HL-60 (cell line): ENCODE results near the gene FOXP4.

Experiments used
- DNase-seq, 2 experiments: peaks; one replicate each; pipeline ENCODE4 v3.0.0-alpha.2; 2010 to 2020; ENCODE audit warnings: low read depth in 1 of 2, low spot score in 1 of 2
- H3K27ac ChIP-seq: fragments of 250-450 bp; sonication (Bioruptor Pico); replicated peaks from 2 replicates; pipeline ENCODE4 v1.5.1; 2020; ENCODE audit warnings: mild to moderate bottlenecking, moderate library complexity
- H3K27me3 ChIP-seq: fragments of 250-450 bp; sonication (Bioruptor Pico); 2 replicates; pipeline ENCODE4 v1.5.1; 2021; ENCODE audit warnings: mild to moderate bottlenecking, moderate library complexity; ENCODE audit not compliant: insufficient read depth, poor library complexity, severe bottlenecking
- H3K4me3 ChIP-seq: replicated peaks from 2 replicates; pipeline ENCODE4 v1.5.1; 2011; ENCODE audit warnings: mild to moderate bottlenecking, control low read depth, low read length; ENCODE audit not compliant: insufficient read depth
- GABPA ChIP-seq: IDR thresholded peaks from 2 replicates; pipeline ENCODE4 v1.6.1; 2012; ENCODE audit warnings: low read depth
- POLR2AphosphoS5 ChIP-seq: IDR thresholded peaks from 2 replicates; pipeline ENCODE4 v1.6.1; 2012; ENCODE audit warnings: low read depth
- SPI1 ChIP-seq: IDR thresholded peaks from 2 replicates; pipeline ENCODE4 v1.6.1; 2012; ENCODE audit warnings: low read depth, mild to moderate bottlenecking, borderline replicate concordance
- TF ChIP-seq, protein P1 (sequence below): IDR thresholded peaks from one replicate; pipeline ENCODE4 v1.5.1; 2011; ENCODE audit warnings: low read length, control low read depth, inconsistent platforms; ENCODE audit not compliant: insufficient read depth
- TF ChIP-seq, protein P2 (sequence below): IDR thresholded peaks from 2 replicates; pipeline ENCODE4 v1.6.1; 2012; ENCODE audit warnings: low read depth; ENCODE audit not compliant: insufficient replicate concordance

The FOXP4 gene

DNA sequence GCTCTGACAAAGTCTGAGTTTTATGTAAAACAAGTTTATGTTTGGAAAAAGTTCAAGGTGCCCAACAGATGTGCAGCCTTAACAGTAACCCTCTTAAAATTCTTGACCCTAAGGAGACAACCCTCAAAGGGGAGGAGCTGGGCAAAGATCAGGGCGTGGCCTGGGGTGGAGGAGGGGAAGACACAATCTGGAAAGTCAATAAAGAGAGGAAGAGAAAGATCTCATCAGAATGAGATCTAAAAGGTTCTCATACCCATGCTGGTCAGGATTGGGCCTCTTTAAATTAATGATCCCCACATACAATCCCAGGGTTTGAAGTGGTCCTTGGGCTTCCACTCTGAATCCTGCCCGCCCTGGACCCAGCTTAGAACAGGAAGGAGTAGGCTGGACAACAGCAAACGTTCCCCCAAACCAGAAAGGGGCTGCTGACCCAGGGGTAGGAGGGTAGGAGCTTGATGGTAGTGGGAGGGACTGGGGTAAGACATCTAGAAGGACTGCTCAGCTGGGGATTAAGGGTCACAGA is 33.0 kb downstream of the FOXP4 start:
- no peaks in the 10 kb centered on the region for H3K27me3 ChIP-seq
- no peak overlapping the region for H3K27ac ChIP-seq
- TF ChIP-seq, protein P1, sequence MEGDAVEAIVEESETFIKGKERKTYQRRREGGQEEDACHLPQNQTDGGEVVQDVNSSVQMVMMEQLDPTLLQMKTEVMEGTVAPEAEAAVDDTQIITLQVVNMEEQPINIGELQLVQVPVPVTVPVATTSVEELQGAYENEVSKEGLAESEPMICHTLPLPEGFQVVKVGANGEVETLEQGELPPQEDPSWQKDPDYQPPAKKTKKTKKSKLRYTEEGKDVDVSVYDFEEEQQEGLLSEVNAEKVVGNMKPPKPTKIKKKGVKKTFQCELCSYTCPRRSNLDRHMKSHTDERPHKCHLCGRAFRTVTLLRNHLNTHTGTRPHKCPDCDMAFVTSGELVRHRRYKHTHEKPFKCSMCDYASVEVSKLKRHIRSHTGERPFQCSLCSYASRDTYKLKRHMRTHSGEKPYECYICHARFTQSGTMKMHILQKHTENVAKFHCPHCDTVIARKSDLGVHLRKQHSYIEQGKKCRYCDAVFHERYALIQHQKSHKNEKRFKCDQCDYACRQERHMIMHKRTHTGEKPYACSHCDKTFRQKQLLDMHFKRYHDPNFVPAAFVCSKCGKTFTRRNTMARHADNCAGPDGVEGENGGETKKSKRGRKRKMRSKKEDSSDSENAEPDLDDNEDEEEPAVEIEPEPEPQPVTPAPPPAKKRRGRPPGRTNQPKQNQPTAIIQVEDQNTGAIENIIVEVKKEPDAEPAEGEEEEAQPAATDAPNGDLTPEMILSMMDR = no peak
- no peak for TF ChIP-seq POLR2AphosphoS5
- TF ChIP-seq GABPA = no peak
- no peak for TF ChIP-seq SPI1
- TF ChIP-seq, protein P2, sequence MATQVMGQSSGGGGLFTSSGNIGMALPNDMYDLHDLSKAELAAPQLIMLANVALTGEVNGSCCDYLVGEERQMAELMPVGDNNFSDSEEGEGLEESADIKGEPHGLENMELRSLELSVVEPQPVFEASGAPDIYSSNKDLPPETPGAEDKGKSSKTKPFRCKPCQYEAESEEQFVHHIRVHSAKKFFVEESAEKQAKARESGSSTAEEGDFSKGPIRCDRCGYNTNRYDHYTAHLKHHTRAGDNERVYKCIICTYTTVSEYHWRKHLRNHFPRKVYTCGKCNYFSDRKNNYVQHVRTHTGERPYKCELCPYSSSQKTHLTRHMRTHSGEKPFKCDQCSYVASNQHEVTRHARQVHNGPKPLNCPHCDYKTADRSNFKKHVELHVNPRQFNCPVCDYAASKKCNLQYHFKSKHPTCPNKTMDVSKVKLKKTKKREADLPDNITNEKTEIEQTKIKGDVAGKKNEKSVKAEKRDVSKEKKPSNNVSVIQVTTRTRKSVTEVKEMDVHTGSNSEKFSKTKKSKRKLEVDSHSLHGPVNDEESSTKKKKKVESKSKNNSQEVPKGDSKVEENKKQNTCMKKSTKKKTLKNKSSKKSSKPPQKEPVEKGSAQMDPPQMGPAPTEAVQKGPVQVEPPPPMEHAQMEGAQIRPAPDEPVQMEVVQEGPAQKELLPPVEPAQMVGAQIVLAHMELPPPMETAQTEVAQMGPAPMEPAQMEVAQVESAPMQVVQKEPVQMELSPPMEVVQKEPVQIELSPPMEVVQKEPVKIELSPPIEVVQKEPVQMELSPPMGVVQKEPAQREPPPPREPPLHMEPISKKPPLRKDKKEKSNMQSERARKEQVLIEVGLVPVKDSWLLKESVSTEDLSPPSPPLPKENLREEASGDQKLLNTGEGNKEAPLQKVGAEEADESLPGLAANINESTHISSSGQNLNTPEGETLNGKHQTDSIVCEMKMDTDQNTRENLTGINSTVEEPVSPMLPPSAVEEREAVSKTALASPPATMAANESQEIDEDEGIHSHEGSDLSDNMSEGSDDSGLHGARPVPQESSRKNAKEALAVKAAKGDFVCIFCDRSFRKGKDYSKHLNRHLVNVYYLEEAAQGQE = no peak
- DNase-seq = no peak
- H3K4me3 ChIP-seq = no peak overlapping the region

DNA sequence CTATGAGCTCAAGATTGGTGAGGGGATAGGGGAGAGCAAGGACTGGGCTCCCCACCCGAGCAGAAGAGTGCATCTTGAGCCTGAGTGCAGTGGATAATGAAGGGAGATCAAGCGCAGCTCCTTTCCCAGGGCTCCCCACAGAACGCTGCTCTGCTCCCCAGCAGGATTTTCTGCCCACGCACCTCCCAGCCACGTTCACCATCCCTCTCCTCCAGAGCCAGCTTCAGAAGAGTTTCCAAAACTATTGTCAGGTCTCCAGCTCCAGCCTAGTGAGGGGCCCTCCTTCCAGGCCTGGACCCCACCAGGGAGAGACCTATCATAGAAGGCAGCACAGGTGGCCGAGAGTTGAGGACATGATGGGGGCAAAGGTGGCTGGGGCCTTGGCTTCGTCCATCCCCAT is 34.5 kb downstream of the FOXP4 start:
- no peaks in the 10 kb centered on the region for H3K27me3 ChIP-seq
- TF ChIP-seq POLR2AphosphoS5 (no peak), SPI1 (no peak), GABPA (no peak)
- TF ChIP-seq, protein P1 = no peak
- TF ChIP-seq, protein P2 = no peak
- no peak overlapping the region for H3K27ac ChIP-seq
- H3K4me3 ChIP-seq = no peak overlapping the region
- no peak for DNase-seq

DNA sequence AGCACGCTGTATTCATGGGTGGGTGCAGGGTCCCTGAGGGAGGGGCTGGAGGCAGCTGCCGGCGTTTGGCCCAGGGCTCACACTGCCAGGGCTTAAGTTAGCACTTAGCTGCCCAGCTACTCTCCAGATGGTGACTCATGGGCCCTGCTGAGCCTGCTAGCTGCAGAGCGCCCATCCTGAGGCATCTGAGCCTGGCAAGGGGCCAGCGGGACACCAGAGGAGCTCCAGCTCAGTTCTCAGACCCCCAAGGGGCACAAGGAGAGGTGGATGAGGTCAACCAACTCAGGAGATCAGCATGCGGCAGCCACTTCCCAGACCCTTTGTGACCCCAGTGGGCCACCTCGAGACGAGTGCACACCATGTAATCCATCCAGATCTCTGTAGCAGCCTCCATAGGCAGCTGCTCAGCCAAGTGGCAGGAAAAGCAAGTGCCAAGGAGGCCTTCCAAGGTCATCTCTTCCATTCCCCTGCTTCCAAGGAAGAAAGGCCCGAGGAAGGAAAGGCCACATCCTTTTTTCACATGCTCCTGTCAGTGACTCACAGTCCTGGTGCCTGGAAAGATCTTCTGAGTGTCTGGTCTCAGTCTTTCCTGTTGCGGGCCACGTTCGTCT is 35.3 kb downstream of the FOXP4 start:
- no peaks in the 10 kb centered on the region for H3K27me3 ChIP-seq

More for the DNA sequence above, 35.3 kb downstream of the FOXP4 start:
- no peak overlapping the region for H3K4me3 ChIP-seq
- H3K27ac ChIP-seq = no peak overlapping the region
- TF ChIP-seq, protein P2 = no peak
- TF ChIP-seq POLR2AphosphoS5 = no peak
- TF ChIP-seq SPI1 = no peak
- no peak for TF ChIP-seq GABPA
- TF ChIP-seq, protein P1 = no peak
- DNase-seq = no peak
